H1 (cell line): Measurements from ENCODE around the gene NXPH4. TPM values are rescaled to one million over a fixed set of nuclear protein-coding genes. Genes with fewer than 3 reads are reported as not detected.

ENCODE experiments used
- CTCF ChIA-PET: fragments of 300-600 bp; sonication (Branson Sonifier 250); formaldehyde crosslinking; loops from one replicate; lab custom pipeline; 2021; ENCODE audit not compliant: partially characterized antibody; lab: Charles Lee
- POLR2A ChIA-PET: fragments of 300-600 bp; sonication (Branson Sonifier 250); formaldehyde crosslinking; loops from one replicate; lab custom pipeline; 2021; ENCODE audit warnings: inconsistent platforms; ENCODE audit not compliant: partially characterized antibody; lab: Charles Lee
- DNase-seq, 2 experiments: peaks; one replicate each; pipeline versions ENCODE4 v3.0.0 to v3.0.0-alpha.2; 2010 to 2022; ENCODE audit warnings: low spot score in 2 of 2, low read depth in 1 of 2, mixed read lengths in 1 of 2
- FAIRE-seq: peaks from 2 replicates; lab custom pipeline; 2011; peaks lifted over from hg19 to GRCh38; lab: Jason Lieb, UNC
- H2AFZ ChIP-seq: 2 replicates; pipeline ENCODE4 v1.8.1; 2012; ENCODE audit warnings: low read length, inconsistent platforms
- H2AK5ac ChIP-seq: 2 replicates; pipeline ENCODE4 v1.6.1; 2013; ENCODE audit warnings: low read depth, low read length
- H2BK120ac ChIP-seq: replicated peaks from 2 replicates; pipeline ENCODE3; 2013; ENCODE audit warnings: low read depth, low read length, inconsistent platforms
- H2BK12ac ChIP-seq: 2 replicates; pipeline ENCODE4 v1.6.1; 2013; ENCODE audit warnings: low read depth, low read length
- H2BK15ac ChIP-seq: 2 replicates; pipeline ENCODE4 v1.6.1; 2013; ENCODE audit warnings: low read length
- H2BK20ac ChIP-seq: 2 replicates; pipeline ENCODE4 v1.6.1; 2013; ENCODE audit warnings: low read length
- H2BK5ac ChIP-seq: 2 replicates; pipeline ENCODE4 v1.6.1; 2013; ENCODE audit warnings: low read depth, low read length
- H3K14ac ChIP-seq: 2 replicates; pipeline ENCODE4 v1.6.1; 2013; ENCODE audit warnings: inconsistent platforms; ENCODE audit not compliant: insufficient read length
- H3K18ac ChIP-seq: 2 replicates; pipeline ENCODE4 v1.6.1; 2013; ENCODE audit warnings: low read length; ENCODE audit errors: extremely low read depth
- H3K23ac ChIP-seq: 2 replicates; pipeline ENCODE4 v1.6.1; 2013; ENCODE audit warnings: inconsistent platforms; ENCODE audit not compliant: insufficient read length
- H3K23me2 ChIP-seq: 2 replicates; pipeline ENCODE4 v1.6.1; 2013; ENCODE audit warnings: low read depth, low read length
- H3K27ac ChIP-seq: 2 replicates; pipeline ENCODE4 v1.6.1; 2011; ENCODE audit warnings: low read depth, low read length, inconsistent platforms
- H3K27me3 ChIP-seq, 4 experiments: replicated peaks in 1 of 4; 1 replicate in 1 of 4; 2 replicates in 3 of 4; pipeline versions ENCODE4 v1.6.1 to v1.8.1; 2011 to 2013; ENCODE audit warnings: low read length in 3 of 4, mild to moderate bottlenecking in 3 of 4, inconsistent platforms in 2 of 4, mixed read lengths in 2 of 4, moderate library complexity in 1 of 4; ENCODE audit not compliant: control insufficient read depth in 3 of 4, insufficient read depth in 3 of 4; ENCODE audit errors: extremely low read depth in 1 of 4
- H3K36me3 ChIP-seq, 4 experiments: 2 replicates each; pipeline versions ENCODE4 v1.6.1 to v1.8.1; 2011 to 2013; ENCODE audit warnings: mild to moderate bottlenecking in 4 of 4, low read length in 3 of 4, moderate library complexity in 2 of 4, control low read depth in 1 of 4, inconsistent platforms in 1 of 4; ENCODE audit not compliant: insufficient read depth in 4 of 4, control insufficient read depth in 2 of 4
- H3K4ac ChIP-seq: replicated peaks from 2 replicates; pipeline ENCODE3; 2013; ENCODE audit warnings: low read length, low read depth, mixed read lengths, inconsistent platforms; ENCODE audit not compliant: insufficient read length
- H3K4me1 ChIP-seq, 4 experiments: replicated peaks in 1 of 4; 1 replicate in 1 of 4; 2 replicates in 3 of 4; pipeline versions ENCODE4 v1.6.1 to v1.8.1; 2011 to 2013; ENCODE audit warnings: low read length in 3 of 4, inconsistent platforms in 2 of 4, mixed read lengths in 1 of 4; ENCODE audit not compliant: insufficient read depth in 4 of 4, control insufficient read depth in 3 of 4
- H3K4me2 ChIP-seq, 2 experiments: 2 replicates each; pipeline versions ENCODE4 v1.6.1 to v1.8.1; 2011 to 2013; ENCODE audit warnings: low read depth in 2 of 2, low read length in 2 of 2, control low read depth in 1 of 2, inconsistent platforms in 1 of 2, mild to moderate bottlenecking in 1 of 2; ENCODE audit not compliant: insufficient read depth in 1 of 2
- H3K4me3 ChIP-seq, 4 experiments: fragments of 200-600, 300-600 bp in 1 of 4; sonication (generic), shearing (Covaris generic), sonication (Bioruptor Twin) in 1 of 4; 2 replicates each; pipeline versions ENCODE4 v1.5.1 to v1.8.1; 2011 to 2016; ENCODE audit warnings: low read length in 4 of 4, low read depth in 3 of 4, control low read depth in 2 of 4, inconsistent platforms in 2 of 4, mild to moderate bottlenecking in 2 of 4, mixed read lengths in 1 of 4, moderate library complexity in 1 of 4; ENCODE audit not compliant: insufficient read depth in 2 of 4; ENCODE audit errors: extremely low read depth in 1 of 4
- H3K56ac ChIP-seq: replicated peaks from 2 replicates; pipeline ENCODE3; 2013; ENCODE audit warnings: low read depth, mild to moderate bottlenecking, mixed read lengths, low read length, inconsistent platforms; ENCODE audit not compliant: insufficient read length
- H3K79me1 ChIP-seq: 2 replicates; pipeline ENCODE4 v1.6.1; 2013; ENCODE audit warnings: low read depth, low read length, control low read depth
- H3K79me2 ChIP-seq, 2 experiments: 2 replicates each; pipeline versions ENCODE4 v1.6.1 to v1.8.1; 2012 to 2013; ENCODE audit warnings: low read length in 2 of 2, mild to moderate bottlenecking in 2 of 2, inconsistent platforms in 1 of 2; ENCODE audit not compliant: insufficient read depth in 2 of 2, control insufficient read depth in 1 of 2
- H3K9ac ChIP-seq, 4 experiments: replicated peaks in 1 of 4; 1 replicate in 1 of 4; 2 replicates in 3 of 4; pipeline versions ENCODE4 v1.6.1 to v1.8.1; 2011 to 2013; ENCODE audit warnings: low read depth in 3 of 4, low read length in 3 of 4, control low read depth in 2 of 4, mild to moderate bottlenecking in 2 of 4, moderate library complexity in 2 of 4, inconsistent platforms in 1 of 4; ENCODE audit errors: extremely low read depth in 1 of 4
- H3K9me3 ChIP-seq, 2 experiments: 2 replicates each; pipeline versions ENCODE4 v1.6.1 to v1.8.1; 2012 to 2013; ENCODE audit warnings: mild to moderate bottlenecking in 2 of 2, moderate library complexity in 2 of 2, control low read depth in 1 of 2, inconsistent platforms in 1 of 2, low read depth in 1 of 2, low read length in 1 of 2, mixed read lengths in 1 of 2; ENCODE audit not compliant: insufficient read depth in 2 of 2
- H4K20me1 ChIP-seq, 2 experiments: replicated peaks in 1 of 2; 2 replicates each; pipeline versions ENCODE3 to v1.8.1; 2011 to 2013; ENCODE audit warnings: inconsistent platforms in 2 of 2, low read length in 2 of 2, mild to moderate bottlenecking in 1 of 2; ENCODE audit not compliant: insufficient read depth in 2 of 2, control insufficient read depth in 1 of 2
- H4K5ac ChIP-seq: 2 replicates; pipeline ENCODE4 v1.6.1; 2013; ENCODE audit warnings: low read length, low read depth, mixed read lengths, inconsistent platforms; ENCODE audit not compliant: insufficient read length
- H4K8ac ChIP-seq: 2 replicates; pipeline ENCODE4 v1.8.0; 2013; ENCODE audit warnings: mild to moderate bottlenecking, moderate library complexity, low read length, inconsistent platforms; ENCODE audit not compliant: insufficient read depth; ENCODE audit errors: extremely low read depth
- H4K91ac ChIP-seq: replicated peaks from 2 replicates; pipeline ENCODE3; 2013; ENCODE audit warnings: low read length, mixed read lengths, inconsistent platforms; ENCODE audit not compliant: insufficient read length
- ASH2L ChIP-seq: fragments of 200-600, 300-600 bp; sonication (generic); IDR thresholded peaks from one replicate; pipeline ENCODE4 v1.7.1; 2017; ENCODE audit warnings: low read length
- KDM1A ChIP-seq: fragments of 200-600, 300-600 bp; sonication (generic); IDR thresholded peaks from 2 replicates; pipeline ENCODE4 v1.7.1; 2016; ENCODE audit warnings: mild to moderate bottlenecking, low read length, borderline replicate concordance
- TCF12 ChIP-seq: IDR thresholded peaks from 2 replicates; pipeline ENCODE4 v1.6.1; 2011; ENCODE audit warnings: low read depth, mild to moderate bottlenecking, low read length
- WGBS, 2 experiments: shearing (Covaris generic) in 1 of 2; methylation state at CpG; one replicate each; pipeline versions ENCODE4 v1.1.6 to v1.1.7; 2013 to 2015; ENCODE audit warnings: low lambda C conversion rate in 2 of 2, mixed read lengths in 2 of 2, inconsistent platforms in 1 of 2, low coverage in 1 of 2, missing lambda C conversion rate in 1 of 2; ENCODE audit not compliant: insufficient replicate concordance in 2 of 2, insufficient coverage in 1 of 2, insufficient read length in 1 of 2; ENCODE audit errors: extremely low coverage in 1 of 2, missing lambda C conversion rate in 1 of 2; 5-methylcytosine and 5-hydroxymethylcytosine counted together
- polyA plus RNA-seq, 7 experiments: library from polyadenylated mRNA; depleted of rRNA in 3 of 7; stranded (reverse) in 5 of 7; unstranded in 2 of 7; fragments of >200 nt in 5 of 7; fragments of 200-250 nt in 2 of 7; gene quantifications; 1 replicate in 5 of 7; 2 replicates in 1 of 7; 4 replicates in 1 of 7; pipeline versions ENCODE4 v1.2.1 to v1.2.3, GENCODE V29; 2011 to 2013; ENCODE audit warnings: missing spikeins in 2 of 7, mixed read lengths in 2 of 7
- total RNA-seq: library from RNA; stranded (reverse); fragmentation: NEBNext Ultra II Directional; extraction: Animal tissue kit (Norgen Biotek cat#: 25700); gene quantifications from 2 replicates; pipeline ENCODE4 v1.2.1, GENCODE V29; 2021

Gene NXPH4
- total and polyA plus RNA-seq, 2 of the 8 experiments (the other 6 are each of a cell fraction or from before 2014, with no cell fraction given), result 0.92 to 1.7 TPM

DNA sequence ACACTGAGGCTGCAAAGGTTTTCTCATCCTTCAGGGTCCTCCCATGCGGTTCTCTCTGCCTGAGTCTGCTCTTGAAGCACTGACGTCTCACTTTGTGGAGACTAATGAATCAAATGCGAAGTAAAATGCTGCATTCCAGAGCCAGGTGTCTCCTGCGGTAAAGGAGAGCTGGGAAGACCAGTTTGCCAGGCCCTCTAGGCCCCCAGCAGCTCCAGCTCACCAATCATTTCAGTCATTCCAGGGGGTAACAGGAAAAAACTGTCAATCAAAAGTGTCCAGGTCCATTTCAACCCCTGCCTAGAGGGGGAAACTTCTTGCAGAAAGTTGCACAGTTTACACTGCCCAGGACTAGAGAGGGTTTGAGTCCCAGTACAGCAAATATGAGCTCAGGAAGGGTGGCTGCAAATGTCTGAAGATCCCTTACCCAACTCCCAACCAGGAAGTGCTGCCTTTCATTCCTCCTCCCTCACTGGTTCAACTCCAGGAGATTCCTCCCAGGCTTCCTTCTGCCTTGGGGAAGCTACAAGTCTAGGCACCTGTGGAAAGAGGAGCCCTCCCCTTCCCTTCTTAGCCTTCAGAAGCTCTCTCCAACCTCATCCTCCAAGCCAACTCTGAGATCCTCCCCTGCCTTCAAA, 2.7 kb upstream of the NXPH4 start:
- Histone ChIP-seq H3K27me3 (peaks cover 39 to 51% (median 49%) of the 10 kb centered on the region in 4 experiments), H3K4me2 (peak overlapping the region; percentile 2 to 47), H2BK5ac (no peak overlapping the region), H2BK15ac (no peak overlapping the region), H2BK12ac (peak overlapping the region; percentile 28; the same call in 1 of the 2 replicates), H3K4ac (no peak overlapping the region), H2AFZ (no peak overlapping the region), H2BK120ac (no peak overlapping the region), H2AK5ac (no peak overlapping the region), H3K4me3 (peak overlapping the region in 3 of 4 experiments; percentile 4 to 13 (median 12); a peak in 3 of 8 replicates), H4K20me1 (peaks cover 11 to 25% of the 10 kb centered on the region in 2 experiments), H2BK20ac (no peak overlapping the region), H3K79me2 (no peaks in the 10 kb centered on the region), H3K36me3 (peaks cover 5 to 36% (median 20%) of the 10 kb centered on the region in 4 experiments; a peak in 7 of 8 replicates), H3K27ac (no peak overlapping the region), H3K9ac (0 out of 7 replicates have a peak overlapping the region, but pooled peaks of 1 of the 4 experiments have one; percentile 3), H4K5ac (no peak overlapping the region), H3K9me3 (no peaks in the 10 kb centered on the region), H3K23ac (no peak overlapping the region), H3K4me1 (peaks cover 9 to 35% (median 25%) of the 10 kb centered on the region in 4 experiments), H3K14ac (no peak overlapping the region), H3K18ac (no peak overlapping the region), H3K23me2 (peaks cover 7% of the 10 kb centered on the region; the same call in 1 of the 2 replicates), H4K91ac (no peak overlapping the region), H3K79me1 (no peaks in the 10 kb centered on the region), H4K8ac (no peak overlapping the region), H3K56ac (no peak overlapping the region)
- ChIA-PET POLR2A (interaction anchor here (0.8 to 8.8 kb wide), 19 partner anchors 9 to 127 kb away, joined by 3 to 686 read pairs (median 5); partner anchors contain the start of genes SHMT2 and STAT6), CTCF (interaction anchor here (0.6 to 10.1 kb wide), 52 partner anchors 9 to 623 kb away, joined by 3 to 726 read pairs (median 4); partner anchors contain the start of genes GLI1, LRP1, LRP1-AS and SHMT2)
- FAIRE-seq, result peak; percentile 69
- 45% methylated on average over 4 of the region's 4 CpGs; no CpG with 5 or more reads in 1 of the 2 experiments for WGBS, 2 experiments
- no peak for DNase-seq
- TF ChIP-seq TCF12 (peak; percentile 81; the same call in 1 of the 2 replicates), KDM1A (no peak), ASH2L (peak; percentile 9)
